DMS114 treated with DMSO at 0.1 percent for 48 hours (cell line): ENCODE measurements around the gene DCST2.
A peak's percentile ranks its signal among the peaks of the same experiment; 100 is the strongest.

Source experiments
- DNase-seq: peaks from one replicate; lab custom pipeline; 2025; ENCODE audit not compliant: unreplicated experiment; lab: John Stamatoyannopoulos, UW

Gene DCST2

GRCh38 chr1:155049651-155050559 lies 16.3 kb upstream of the DCST2 start:
- DNase-seq = no peak

- DNase-seq = no peak
Measured at GRCh38 chr1:155048449-155049334, 15.1 kb upstream of the DCST2 start.

GRCh38 chr1:155044812-155045657 lies 11.5 kb upstream of the DCST2 start:
- DNase-seq = peak; percentile 66

GRCh38 chr1:155044365-155044764 lies 10.8 kb upstream of the DCST2 start:
- no peak for DNase-seq

- no peak for DNase-seq
Measured at GRCh38 chr1:155043793-155044192, 10.2 kb upstream of the DCST2 start.

GRCh38 chr1:155043301-155043702 lies 9.7 kb upstream of the DCST2 start:
- DNase-seq = no peak

GRCh38 chr1:155042789-155043188 lies 9.2 kb upstream of the DCST2 start:
- no peak for DNase-seq

GRCh38 chr1:155040358-155041093 lies 6.9 kb upstream of the DCST2 start:
- DNase-seq = no peak

GRCh38 chr1:155039308-155039669 lies 5.7 kb upstream of the DCST2 start:
- no peak for DNase-seq

GRCh38 chr1:155038602-155039307 lies 5.2 kb upstream of the DCST2 start:
- no peak for DNase-seq

- no peak for DNase-seq
Measured at GRCh38 chr1:155037851-155038441, 4.4 kb upstream of the DCST2 start.

GRCh38 chr1:155037043-155037442 lies 3.5 kb upstream of the DCST2 start:
- no peak for DNase-seq

GRCh38 chr1:155035936-155036335 lies 2.4 kb upstream of the DCST2 start:
- no peak for DNase-seq

- no peak for DNase-seq
Measured at GRCh38 chr1:155034318-155035208, 982 bp upstream of the DCST2 start.

GRCh38 chr1:155032886-155033285 lies 695 bp downstream of the DCST2 start:
- no peak for DNase-seq

- DNase-seq = no peak
Measured at GRCh38 chr1:155030899-155031298, 2.7 kb downstream of the DCST2 start.

GRCh38 chr1:155030243-155030795 lies 3.3 kb downstream of the DCST2 start:
- DNase-seq = no peak
